GM23248 (cell line): Measurements from ENCODE around the gene ADCY2.

Source experiments
- EZH2 ChIP-seq: fragments of 200-600 bp; sonication (generic); IDR thresholded peaks from 2 replicates; pipeline ENCODE4 v1.6.1; 2018; ENCODE audit warnings: antibody characterized with exemption, mild to moderate bottlenecking; ENCODE audit not compliant: insufficient read depth, poor library complexity, severe bottlenecking
- EZH2phosphoT487 ChIP-seq: fragments of 200-600 bp; sonication (generic); IDR thresholded peaks from 2 replicates; pipeline ENCODE4 v1.6.1; 2018; ENCODE audit warnings: antibody characterized with exemption, moderate library complexity, mild to moderate bottlenecking, low read depth; ENCODE audit not compliant: insufficient read depth

DNA sequence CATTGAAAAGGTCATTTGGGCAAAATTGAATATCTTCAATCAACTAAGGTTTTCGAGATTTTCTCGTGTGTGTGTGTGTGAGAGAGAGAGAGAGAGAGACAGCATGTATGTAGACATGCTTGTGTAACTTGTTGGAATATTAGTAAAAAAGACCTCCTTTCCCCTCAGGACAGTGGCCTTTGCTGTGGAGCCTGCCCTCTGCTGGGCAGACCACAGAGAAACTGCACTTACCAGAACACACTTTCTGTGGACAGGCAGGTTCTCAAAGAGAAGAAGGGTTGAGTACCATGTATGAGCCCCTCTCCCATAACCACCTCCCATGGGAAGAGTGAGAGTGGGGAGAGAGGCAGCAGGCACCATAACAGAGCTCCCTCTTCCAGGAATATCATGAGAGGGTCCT, 409.4 kb downstream of the ADCY2 start:
- TF ChIP-seq EZH2 (no peak), EZH2phosphoT487 (no peak)
